Measurements from ENCODE around the gene CPD.
"Not testable (repeated sequence)": the region's sequence is repeated elsewhere in the genome, so short reads cannot be mapped to it uniquely, and the experiment has no call there.

Gene CPD

GRCh38 chr17:30389756-30390300 is 11.1 kb downstream of the CPD start:
- no peak for DNase-seq

GRCh38 chr17:30391534-30391933 is 12.8 kb downstream of the CPD start:
- no peak for DNase-seq

- no peak for DNase-seq
These were observed 14.8 kb downstream of the CPD start for GRCh38 chr17:30393491-30393890.

GRCh38 chr17:30393911-30394867 is 15.5 kb downstream of the CPD start:
- no peak for DNase-seq

GRCh38 chr17:30395398-30396022 is 16.8 kb downstream of the CPD start:
- DNase-seq, result no peak

GRCh38 chr17:30396129-30396528 is 17.4 kb downstream of the CPD start:
- no peak for DNase-seq

GRCh38 chr17:30396612-30397011 is 17.9 kb downstream of the CPD start:
- DNase-seq, result no peak

GRCh38 chr17:30398328-30399041 is 19.8 kb downstream of the CPD start:
- DNase-seq, result no peak

- no peak for DNase-seq
These were observed 22.4 kb downstream of the CPD start for GRCh38 chr17:30401097-30401496.

GRCh38 chr17:30405161-30405560 is 26.4 kb downstream of the CPD start:
- DNase-seq, result no peak

GRCh38 chr17:30410627-30411026 is 31.9 kb downstream of the CPD start:
- DNase-seq, result not testable (repeated sequence)

GRCh38 chr17:30412008-30412496 is 33.3 kb downstream of the CPD start:
- not testable (repeated sequence) for DNase-seq

- no peak for DNase-seq
These were observed 34.4 kb downstream of the CPD start for GRCh38 chr17:30413109-30413508.

GRCh38 chr17:30414486-30414885 is 35.8 kb downstream of the CPD start:
- no peak for DNase-seq

- DNase-seq, result no peak
These were observed 36.8 kb downstream of the CPD start for GRCh38 chr17:30415491-30415890.

GRCh38 chr17:30418070-30418469 is 39.3 kb downstream of the CPD start:
- not testable (repeated sequence) for DNase-seq

- DNase-seq, result no peak
These were observed 42.9 kb downstream of the CPD start for GRCh38 chr17:30421592-30421991.

GRCh38 chr17:30422171-30422570 is 43.4 kb downstream of the CPD start:
- no peak for DNase-seq

- DNase-seq, result no peak
These were observed 45.7 kb downstream of the CPD start for GRCh38 chr17:30424471-30424870.

- DNase-seq, result no peak
These were observed 47.6 kb downstream of the CPD start for GRCh38 chr17:30426292-30426691.

GRCh38 chr17:30427611-30428010 is 48.9 kb downstream of the CPD start:
- no peak for DNase-seq

- DNase-seq, result no peak
These were observed 50.4 kb downstream of the CPD start for GRCh38 chr17:30429155-30429554.

GRCh38 chr17:30433514-30433913 is 54.8 kb downstream of the CPD start:
- DNase-seq, result no peak

Data from GOT3 (cell line).